Liver (tissue), 3 donors: ENCODE data around the gene ZNF211.

Experiments used
- ATF3 ChIP-seq: IDR thresholded peaks from 2 replicates; pipeline ENCODE4 v1.6.1; 2016; ENCODE audit warnings: antibody characterized with exemption
- EGR1 ChIP-seq, 2 donors: IDR thresholded peaks; 2 replicates each; pipeline ENCODE4 v1.6.1; 2016 to 2018; ENCODE audit warnings: antibody characterized with exemption in 2 of 2, low read depth in 2 of 2
- HNF4A ChIP-seq, 2 donors: conservative IDR thresholded peaks; 2 replicates each; pipeline ENCODE4 v1.6.1; 2016; ENCODE audit warnings: antibody characterized with exemption in 2 of 2, mild to moderate bottlenecking in 2 of 2
- TAF1 ChIP-seq: conservative IDR thresholded peaks from 2 replicates; pipeline ENCODE4 v1.6.1; 2016; ENCODE audit warnings: antibody characterized with exemption, mild to moderate bottlenecking
- TF ChIP-seq, protein P1 (sequence below): fragments of 150-350 bp; IDR thresholded peaks from 2 replicates; pipeline ENCODE4 v1.5.1; 2017; ENCODE audit warnings: improper control_type of control experiment, low read depth, low read length; ENCODE audit not compliant: missing input control
- donor health status: healthy.
- donor health status: healthy.

- TF ChIP-seq, protein P1, sequence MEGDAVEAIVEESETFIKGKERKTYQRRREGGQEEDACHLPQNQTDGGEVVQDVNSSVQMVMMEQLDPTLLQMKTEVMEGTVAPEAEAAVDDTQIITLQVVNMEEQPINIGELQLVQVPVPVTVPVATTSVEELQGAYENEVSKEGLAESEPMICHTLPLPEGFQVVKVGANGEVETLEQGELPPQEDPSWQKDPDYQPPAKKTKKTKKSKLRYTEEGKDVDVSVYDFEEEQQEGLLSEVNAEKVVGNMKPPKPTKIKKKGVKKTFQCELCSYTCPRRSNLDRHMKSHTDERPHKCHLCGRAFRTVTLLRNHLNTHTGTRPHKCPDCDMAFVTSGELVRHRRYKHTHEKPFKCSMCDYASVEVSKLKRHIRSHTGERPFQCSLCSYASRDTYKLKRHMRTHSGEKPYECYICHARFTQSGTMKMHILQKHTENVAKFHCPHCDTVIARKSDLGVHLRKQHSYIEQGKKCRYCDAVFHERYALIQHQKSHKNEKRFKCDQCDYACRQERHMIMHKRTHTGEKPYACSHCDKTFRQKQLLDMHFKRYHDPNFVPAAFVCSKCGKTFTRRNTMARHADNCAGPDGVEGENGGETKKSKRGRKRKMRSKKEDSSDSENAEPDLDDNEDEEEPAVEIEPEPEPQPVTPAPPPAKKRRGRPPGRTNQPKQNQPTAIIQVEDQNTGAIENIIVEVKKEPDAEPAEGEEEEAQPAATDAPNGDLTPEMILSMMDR, result no peak
- TF ChIP-seq TAF1, result no peak
- no peak for TF ChIP-seq EGR1 (IDR thresholded peaks at IDR 0.05; ENCODE audit: low read depth in 2 of 2)
- TF ChIP-seq HNF4A (conservative IDR thresholded peaks at IDR 0.05), result no peak
- TF ChIP-seq ATF3, result no peak
Measured at GRCh38 chr19:57587529-57587928, 45.4 kb upstream of the ZNF211 start.
